ENCODE data around the gene WDR88.
"Not testable (repeated sequence)": the region's sequence is repeated elsewhere in the genome, so short reads cannot be mapped to it uniquely, and the experiment has no call there.

Gene WDR88

DNA sequence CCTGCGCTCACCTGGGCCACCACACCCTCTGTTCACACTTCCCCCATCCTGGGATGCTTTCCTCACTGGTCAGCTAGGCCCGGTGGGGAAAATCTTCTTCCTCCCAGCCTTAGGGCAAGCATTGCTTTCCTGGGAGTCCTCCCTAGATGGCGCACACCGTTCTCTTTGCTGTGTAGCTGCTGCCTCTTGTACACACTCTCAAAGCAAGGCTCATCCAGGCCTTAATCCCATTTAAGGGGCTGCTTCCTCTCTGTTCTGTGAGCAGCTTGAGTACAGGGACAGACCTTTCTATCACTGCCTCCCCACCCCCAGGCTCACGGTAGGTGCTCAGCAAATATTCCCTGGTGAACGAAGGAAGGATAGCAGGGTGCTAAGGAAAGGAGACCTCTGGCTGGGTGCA is 82.7 kb downstream of the WDR88 start:
- DNase-seq = no peak

DNA sequence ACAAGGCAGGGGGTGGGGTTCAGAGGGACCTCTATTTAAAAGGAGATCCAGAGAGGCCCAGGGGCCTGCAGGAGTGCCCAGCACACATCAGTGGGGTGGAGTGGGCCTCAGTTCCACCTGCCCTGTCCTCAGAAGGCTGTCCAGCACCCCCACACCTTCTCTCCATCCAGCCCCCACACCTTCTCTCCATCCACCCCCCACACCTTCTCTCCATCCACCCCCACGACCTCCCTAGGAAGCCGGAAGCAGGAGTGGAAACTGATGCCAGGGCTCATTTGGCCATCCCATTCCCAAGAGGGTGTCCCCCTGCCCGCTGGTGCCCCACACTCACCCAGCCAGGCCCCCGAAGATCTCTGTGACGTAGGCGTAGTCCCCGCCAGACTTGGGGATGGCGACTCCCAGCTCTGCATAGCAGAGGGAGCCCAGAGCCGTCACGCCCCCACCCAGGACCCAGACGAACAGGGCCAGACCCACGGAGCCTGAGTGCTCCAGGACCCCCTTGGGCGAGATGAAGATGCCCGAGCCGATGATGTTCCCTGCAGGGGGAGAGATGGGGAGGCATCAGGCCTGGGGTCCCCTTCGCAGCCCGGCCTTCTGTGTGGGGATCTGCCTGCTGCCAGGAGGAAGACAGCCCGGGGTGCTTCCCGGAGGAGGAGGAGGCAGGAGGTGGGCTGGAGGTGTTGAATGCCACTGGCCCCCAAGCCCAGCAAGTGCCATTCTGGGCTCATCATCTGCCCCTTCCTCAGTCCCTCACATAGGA is 83.7 kb downstream of the WDR88 start:
- no peak for DNase-seq

DNA sequence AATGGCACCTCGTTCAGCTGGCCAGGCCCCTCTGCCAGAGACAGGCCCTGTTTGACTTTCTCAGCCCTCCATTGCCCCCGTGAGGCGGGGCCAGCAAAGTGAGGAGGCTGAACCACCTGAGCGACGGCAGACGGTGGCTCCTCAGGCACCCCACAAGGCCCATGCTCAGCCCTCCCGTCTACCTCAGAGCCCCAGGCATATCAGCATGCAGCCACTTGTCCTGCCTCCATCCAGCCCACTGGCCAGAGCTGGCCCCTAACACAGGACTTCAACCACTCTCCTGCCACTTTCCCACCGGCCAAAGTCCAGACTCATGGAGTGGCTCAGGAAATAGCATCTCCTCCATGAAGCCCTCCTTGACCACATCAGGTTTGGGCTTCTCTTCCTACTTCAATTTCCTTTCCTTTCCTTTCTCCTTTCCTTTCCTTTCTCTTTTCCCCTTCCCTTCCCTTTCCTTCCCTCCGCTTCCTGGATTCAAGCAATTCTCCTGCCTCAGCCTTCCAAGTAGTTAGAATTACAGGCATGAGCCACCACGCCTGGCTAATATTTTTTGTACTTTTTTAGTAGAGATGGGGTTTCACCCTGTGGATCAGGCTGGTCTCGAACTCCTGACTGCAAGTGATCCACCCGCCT is 84.4 kb downstream of the WDR88 start:
- no peak for DNase-seq

DNA sequence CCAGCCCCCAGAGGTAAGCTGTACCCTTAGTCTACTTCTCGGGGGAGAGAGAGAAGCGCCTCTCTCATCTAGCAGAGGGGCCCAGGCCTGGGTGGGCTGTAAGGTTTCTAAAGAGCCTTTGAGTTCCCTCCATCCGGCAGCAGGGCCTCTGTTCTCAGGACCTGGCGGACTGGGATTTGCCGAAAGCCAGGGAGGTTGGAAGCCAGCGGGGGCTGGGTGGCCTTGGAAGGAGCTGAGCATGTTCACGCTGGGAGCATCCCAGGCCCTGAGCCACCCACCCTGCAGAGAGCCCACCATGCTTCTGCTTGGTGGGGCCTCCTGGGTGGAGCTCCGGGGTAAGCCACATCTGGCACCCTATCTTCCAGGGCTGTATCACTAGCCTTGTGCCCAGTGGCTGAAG is 86.0 kb downstream of the WDR88 start:
- DNase-seq = no peak

DNA sequence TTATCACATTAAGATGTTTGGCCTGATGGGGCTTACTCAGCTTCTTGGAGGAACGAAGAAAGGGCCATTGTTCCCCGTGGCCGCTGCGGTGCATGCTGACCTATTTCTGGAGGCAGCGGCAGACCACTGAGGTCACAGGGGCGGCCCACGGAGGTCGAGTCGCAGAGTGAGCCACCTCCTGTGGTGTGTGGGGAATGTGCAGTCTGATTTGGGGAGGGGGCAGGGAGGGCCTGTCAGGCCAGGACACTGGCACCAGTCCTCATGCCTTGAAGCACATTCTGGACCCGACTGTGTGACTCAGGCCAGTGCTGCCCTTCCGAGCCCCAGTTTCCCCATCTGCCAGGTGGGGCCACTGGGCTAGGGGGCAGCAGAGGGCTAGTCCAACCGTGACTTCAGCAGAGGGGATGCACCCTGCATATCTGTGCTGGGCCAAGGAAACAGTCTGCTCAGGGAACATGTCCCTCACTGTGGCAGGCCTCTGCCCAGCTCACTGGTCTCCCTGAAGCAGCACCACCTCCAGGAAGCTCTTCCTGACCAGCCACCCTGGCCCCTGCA is 87.4 kb downstream of the WDR88 start:
- no peak for DNase-seq

DNA sequence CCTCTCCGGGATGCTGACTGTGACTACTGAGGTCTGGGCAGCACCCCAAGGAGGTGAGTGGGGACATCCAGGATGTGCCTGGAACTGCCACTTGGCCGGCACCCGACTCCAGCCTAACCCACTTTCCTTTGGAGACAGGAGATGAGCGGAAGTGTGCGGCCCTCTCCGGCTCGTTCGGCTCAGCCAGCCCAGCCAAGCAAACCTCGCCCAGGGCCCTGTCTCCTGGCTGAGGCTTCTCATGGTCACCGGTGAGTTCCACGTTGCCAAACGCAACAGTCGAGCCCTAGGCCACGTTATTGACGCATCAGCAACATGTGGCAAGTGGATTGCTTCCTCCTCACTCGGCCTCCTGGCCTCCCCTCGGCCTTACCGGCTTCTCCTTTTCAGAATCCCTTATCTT is 88.2 kb downstream of the WDR88 start:
- DNase-seq = no peak

DNA sequence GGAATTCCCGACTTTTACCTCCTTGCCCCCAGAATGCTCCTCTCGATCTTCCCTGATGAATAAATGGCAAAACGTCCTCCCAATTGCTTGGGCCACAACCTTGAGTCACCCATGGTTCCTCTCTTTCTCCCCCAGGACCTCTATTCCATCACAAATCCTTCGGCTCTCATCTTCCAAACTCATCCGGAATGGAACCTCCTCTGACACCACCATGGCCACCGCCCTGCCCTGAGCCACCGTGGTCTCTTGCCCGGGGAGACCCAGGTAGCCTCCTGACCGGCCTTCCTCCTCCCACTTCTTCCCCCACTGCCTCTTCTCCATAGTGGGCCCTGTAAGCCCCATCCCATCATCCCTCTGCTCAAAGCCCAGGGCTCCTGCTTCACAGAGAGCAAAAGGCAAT is 88.8 kb downstream of the WDR88 start:
- no peak for DNase-seq

DNA sequence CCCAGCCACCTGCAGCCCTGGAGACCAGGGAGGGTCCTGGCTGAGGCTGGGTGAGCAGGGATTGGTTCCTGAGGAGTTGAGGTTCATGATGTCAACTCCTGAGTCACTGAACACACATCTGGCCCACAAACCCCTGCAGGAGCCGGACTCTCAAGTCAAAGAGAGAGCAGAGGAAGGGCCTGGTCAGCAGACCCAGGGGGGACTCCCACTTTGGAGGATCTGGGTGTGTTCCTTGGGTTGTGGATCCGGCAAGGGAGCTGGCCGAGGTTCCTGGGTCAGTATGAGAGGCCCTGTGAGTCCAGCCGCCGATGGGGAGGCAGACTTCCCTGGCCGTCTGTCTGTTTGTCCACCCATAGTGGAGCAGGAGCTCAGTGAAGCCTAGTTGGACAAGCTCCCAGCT is 89.7 kb downstream of the WDR88 start:
- DNase-seq = no peak

DNA sequence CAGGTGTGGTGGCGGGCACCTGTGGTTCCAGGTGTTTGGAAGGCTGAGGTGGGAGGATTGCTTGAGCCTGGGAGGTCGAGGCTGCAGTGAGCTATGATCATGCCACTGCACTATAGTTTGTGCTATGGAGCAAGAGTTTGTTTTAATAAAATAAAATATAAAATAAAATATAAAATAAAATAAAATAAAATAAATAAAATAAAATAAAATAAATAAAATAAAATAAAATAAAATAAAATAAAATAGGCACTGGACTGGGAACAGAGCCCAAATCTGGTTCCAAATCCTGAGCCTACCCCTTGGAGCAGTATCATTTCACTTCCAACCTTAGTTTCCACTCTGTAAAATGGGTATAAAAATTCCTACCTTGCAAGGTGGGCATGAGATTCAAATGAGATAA is 90.3 kb downstream of the WDR88 start:
- DNase-seq = not testable (repeated sequence)

DNA sequence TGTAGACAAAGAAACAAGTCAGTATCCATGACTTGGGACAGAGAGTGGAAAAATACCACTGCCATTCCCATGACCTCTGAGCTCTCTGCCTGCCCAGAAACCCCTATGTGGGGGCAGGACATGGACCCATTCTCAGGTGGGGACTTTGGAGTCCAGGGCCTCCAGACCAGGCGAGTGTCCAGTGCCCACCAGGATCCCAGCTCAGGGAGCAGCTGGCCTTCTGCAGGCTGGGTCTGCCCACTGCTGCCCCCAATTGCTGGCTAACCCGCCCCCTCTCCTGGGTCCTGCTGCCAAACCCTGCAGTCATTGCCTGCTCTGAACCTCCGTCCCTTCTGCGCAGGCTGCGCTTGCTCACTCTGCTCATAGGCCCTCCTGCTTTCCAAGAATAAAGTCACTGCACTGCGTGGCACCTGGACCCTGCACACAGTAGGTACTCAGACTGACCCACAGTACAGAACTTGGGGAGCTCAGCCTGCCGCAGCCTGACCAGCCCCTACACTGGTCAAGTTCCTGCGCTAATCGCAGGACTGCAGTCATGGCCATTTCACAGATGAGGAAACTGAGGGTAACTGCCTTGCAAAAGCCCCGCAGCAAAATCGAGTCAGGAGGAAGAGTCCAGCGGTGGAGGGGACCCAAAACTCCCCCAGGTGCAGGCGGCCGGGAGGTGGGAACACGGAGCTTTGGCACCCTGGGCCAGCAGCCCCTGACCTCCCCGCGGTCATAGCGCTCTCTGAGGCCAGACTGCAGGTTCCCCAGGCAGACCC is 93.0 kb downstream of the WDR88 start:
- no peak for DNase-seq
